HG03565 (cell line): ENCODE data around the gene MIP.
"Not testable (repeated sequence)": the region's sequence is repeated elsewhere in the genome, so short reads cannot be mapped to it uniquely, and the experiment has no call there.

ENCODE experiments used
- ATAC-seq: cut with Tn5 transposase; IDR thresholded peaks from one replicate; pipeline ENCODE4 v1.9.1; 2021; ENCODE audit warnings: mild to moderate bottlenecking, moderate library complexity; ENCODE audit not compliant: unreplicated experiment

The MIP gene

DNA sequence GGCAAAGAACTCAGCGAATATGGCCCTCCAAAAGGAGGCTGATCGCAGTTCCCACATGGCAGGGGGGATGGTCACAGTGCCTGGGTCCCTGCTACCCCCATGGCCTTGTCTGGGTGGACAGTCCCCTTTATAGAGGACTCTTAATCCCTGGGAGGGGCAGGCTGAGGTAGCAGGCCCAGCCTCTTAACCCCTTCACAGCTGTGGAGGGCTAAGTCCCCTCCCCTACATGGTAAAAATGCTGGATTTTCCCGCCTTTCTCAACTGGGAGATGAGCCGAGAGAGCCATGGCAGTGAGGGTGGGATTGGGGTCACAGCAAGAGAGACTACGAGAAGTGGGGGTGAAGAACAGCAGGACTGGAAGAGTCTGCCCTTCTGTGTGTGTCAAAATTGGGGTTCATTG lies at the start of gene MIP:
Gene MIP, minus strand, starts transcription at position 101 of the 400 bp plus-strand sequence. Its CDS starts 44 bp downstream, at position 57.
- ATAC-seq, result no peak

DNA sequence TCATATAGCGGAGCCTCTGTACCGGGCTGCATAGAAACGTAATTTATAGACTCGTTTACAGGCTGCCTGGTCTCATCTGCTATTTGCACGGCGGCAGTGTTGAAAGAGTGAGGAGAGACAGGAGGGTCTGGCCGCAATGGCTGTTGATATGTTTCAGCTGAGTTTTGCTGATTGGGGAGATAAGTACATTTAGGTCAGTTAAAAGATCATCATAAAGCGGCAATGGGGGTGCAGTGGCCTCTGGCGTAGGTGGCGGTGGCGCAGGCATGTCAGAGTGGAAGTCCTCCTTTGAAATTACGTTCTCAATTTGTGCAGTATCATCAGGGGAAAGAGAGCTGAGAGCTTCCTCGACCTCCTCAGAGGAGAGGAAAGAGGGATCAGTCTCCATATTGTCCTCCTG lies 45.4 kb upstream of the MIP start:
- not testable (repeated sequence) for ATAC-seq

DNA sequence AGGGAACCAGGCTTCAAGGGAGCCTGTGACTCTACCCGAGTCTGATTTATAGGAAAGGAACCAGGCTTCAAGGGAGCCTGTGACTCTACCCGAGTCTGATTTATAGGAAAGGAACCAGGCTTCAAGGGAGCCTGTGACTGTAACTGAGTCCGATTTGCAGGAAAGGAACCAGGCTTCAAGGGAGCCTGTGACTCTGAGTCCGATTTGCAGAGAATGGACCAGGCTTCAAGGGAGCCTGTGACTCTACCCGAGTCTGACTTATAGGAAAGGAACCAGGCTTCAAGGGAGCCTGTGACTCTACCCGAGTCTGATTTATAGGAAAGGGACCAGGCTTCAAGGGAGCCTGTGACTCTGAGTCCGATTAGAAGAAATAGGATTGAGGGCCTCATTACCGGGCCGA lies 45.0 kb upstream of the MIP start:
- not testable (repeated sequence) for ATAC-seq

DNA sequence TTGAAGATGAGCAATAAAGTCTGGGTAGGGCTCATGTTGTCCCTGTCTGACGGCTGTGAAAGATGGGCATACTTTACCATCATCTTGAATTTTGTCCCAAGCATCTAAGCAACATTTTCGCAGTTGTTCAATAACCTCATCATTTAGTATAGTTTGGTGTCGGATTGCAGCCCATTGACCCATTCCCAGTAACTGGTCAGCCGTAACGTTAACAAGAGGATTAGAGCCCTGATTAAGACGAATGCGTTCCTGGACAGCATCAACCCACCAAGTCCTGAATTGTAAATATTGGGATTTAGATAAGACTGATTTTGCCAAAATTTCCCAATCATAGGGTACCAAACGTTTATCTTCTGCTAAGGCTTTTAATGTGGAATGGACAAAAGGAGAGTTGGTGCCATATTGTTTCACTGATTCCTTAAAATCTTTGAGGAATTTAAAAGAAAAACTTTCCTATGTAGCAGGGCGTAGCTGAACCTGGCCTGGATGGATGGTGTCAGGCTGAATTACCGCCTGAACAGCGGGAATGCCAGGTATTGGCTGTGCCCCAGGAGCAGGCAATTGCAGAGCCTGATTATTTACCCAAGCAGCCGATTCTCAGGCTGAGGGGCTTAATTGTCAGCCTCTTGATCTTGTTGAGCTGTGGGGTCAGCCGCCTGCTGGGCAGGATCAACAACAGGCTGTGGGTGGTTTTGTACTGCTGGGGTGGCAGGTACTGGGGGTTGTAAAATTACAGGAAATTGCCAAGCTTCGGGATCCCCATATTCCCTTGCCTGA lies 43.9 kb upstream of the MIP start:
- not testable (repeated sequence) for ATAC-seq

DNA sequence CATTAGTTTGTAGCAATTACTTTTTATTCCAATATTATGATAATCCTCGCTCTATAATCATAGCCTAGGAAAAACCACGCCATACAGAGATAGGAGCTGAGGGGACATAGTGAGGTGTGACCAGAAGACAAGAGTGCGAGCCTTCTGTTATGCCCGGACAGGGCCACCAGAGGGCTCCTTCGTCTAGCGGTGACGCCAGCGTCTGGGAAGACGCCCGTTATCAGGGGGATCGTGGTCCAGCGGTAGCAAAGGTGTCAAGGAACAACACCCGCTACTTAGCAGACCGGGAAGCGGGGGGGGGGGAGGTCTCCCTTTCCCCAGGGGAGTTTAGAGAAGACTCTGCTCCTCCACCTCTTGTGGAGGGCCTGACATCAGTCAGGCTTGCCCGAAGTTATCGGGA lies 42.2 kb upstream of the MIP start:
- not testable (repeated sequence) for ATAC-seq

DNA sequence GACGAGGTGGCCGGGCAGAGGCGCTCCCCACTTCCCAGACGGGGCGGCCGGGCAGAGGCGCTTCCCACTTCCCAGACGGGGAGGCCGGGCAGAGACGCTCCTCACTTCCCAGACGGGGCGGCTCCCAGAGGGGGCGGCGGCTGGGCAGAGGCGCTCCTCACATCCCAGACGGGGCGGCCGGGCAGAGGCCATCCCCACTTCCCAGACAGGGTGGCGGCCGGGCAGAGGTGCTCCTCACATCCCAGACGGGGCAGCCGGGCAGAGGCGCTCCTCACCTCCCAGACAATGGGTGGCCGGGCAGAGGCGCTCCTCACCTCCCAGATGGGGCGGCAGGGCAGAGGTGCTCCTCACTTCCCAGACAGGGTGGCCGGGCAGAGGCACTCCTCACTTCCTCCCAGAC lies 40.0 kb upstream of the MIP start:
- not testable (repeated sequence) for ATAC-seq

DNA sequence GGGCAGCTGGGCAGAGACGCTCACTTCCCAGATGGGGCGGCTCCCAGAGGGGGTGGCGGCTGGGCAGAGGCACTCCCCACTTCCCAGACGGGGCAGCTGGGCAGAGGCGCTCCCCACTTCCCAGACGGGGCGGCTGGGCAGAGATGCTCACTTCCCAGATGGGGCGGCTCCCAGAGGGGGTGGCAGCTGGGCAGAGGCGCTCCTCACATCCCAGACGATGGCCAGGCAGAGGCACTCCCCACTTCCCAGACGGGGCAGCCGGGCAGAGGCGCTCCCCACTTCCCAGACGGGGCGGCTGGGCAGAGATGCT lies 39.6 kb upstream of the MIP start:
- ATAC-seq, result not testable (repeated sequence)

DNA sequence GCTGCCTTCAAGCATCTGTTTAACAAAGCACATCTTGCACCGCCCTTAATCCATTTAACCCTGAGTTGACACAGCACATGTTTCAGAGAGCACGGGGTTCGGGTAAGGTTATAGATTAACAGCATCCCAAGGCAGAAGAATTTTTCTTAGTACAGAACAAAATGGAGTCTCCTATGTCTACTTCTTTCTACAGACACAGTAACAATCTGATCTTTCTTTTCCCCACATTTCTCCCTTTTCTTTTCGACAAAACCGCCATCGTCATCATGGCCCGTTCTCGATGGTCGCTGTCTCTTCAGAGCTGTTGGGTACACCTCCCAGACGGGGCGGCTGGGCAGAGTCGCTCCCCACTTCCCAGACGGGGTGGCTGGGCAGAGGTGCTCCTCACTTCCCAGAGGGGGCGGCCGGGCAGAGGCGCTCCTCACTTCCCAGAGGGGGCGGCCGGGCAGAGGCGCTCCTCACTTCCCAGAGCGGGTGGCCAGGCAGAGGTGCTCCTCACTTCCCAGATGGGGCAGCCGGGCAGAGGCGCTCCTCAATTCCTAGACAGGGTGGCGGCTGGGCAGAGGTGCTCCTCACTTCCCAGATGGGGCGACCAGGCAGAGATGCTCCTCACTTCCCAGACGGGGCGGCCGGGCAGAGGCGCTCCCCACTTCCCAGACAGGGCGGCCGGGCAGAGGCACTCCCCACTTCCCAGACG lies 39.1 kb upstream of the MIP start:
- not testable (repeated sequence) for ATAC-seq

DNA sequence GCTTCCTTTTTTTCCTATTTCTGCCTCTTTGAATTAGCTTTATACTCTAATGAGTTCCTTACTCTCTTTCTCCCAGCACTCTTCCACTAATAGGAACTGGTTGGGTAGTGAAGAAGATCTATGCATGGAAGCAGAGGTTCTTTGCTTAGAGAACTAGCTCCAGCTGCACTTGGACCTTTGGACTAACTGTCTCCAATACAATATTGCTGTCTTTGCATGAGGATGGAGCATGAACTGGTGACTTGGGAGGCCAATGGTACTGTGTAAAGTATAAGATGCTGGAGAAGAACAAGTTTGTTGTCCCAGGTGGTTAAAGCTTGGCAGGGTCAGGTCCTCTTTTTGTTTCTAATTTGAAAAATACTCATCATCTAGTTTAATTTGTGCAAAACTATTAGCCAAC lies 35.9 kb upstream of the MIP start:
- no peak for ATAC-seq

DNA sequence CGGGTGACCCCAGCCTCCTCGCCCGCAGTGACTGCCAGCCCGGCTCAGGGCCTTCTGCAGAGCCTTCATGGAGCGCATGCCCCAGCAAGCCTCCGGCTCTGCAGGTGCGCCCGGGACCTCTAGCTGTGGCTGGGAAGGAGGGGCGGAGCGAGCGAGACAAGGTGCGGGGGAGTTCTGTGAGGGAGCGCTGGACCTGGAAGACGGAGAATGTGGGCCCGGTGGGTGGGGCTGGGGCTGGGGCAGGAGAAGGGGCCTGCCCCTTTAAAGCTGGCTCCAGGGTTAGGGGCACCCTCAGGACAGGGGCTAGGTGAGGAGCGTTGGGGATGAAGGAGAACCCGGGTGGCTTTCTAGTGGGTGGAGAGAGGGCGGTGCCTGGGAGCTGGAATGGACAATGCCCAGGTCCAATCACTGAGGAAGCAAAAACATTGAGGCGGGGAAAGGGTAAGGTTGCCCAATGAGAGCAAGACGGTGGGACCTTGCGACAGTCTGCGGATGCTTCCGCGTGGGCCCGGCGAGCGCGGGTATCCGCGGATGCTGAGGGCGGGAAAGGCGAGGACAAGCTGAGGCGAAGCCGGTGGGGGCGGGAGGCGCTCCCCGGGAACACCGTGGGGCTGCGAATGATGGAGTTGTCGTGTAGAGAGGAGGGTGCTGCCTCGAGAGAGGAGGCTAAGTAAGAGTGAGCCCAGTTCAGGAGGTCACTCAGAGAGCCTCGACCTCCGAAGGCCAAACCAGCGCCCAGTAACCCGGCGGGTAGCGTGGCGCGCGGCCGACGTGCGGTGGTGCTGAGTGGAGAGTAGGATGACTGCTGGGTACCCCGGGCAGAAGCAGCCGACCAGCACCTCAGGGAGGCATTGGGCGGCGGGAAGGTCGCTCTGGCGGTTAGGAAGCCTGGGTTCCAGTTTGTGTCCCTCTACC lies 33.8 kb upstream of the MIP start, which contains the start of gene GLS2:
Gene GLS2, minus strand, starts transcription at position 121 of the 915 bp plus-strand sequence. Its CDS starts 43 bp downstream, at position 78.
- peak; percentile 48 for ATAC-seq

DNA sequence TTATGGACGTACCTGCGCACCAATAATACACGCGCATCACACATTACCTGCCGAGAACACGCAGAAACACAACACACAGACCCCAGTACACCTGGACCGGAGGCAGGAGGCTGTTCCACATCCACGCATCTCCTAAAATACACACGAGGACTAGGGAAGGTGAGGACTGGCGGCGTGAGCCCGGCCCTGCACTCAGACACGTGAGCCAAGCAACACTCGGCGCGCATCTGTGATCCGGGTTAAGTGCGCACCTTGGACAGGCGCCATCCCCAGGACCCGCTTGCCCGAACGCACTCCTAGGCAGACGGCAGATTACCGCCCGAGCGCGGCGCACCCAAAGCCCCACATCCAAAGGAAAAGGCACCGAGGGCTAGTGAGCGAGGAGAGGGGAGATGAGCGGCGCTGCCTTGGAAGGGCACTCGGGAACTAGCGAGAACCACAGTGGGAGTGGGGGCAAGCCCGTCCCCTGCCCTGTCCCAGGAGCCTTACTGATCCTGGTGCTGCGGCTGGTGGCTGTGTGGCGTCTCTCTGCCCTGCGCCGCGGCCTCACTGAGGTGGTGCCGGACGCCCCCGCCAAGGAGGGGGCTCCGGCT lies 33.1 kb upstream of the MIP start:
- ATAC-seq, result no peak

DNA sequence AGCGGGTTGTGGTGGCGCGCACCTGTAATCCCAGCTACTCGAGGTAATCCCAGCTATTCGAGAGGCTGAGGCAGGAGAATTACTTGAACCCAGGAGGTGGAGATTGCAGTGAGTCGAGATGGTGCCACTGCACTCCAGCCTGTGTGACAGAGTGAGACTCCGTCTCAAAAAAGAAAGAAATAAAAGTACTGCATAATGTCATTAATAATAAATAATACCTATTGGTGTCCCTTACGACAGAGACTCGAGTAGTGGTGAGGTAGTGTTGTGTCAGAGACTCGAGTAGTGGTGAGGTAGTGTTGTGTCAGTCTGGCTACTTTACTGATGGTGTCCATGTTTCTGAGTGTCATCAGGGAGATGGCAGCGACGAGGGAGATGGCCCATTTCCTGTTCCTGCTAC lies 32.2 kb upstream of the MIP start:
- ATAC-seq, result no peak

DNA sequence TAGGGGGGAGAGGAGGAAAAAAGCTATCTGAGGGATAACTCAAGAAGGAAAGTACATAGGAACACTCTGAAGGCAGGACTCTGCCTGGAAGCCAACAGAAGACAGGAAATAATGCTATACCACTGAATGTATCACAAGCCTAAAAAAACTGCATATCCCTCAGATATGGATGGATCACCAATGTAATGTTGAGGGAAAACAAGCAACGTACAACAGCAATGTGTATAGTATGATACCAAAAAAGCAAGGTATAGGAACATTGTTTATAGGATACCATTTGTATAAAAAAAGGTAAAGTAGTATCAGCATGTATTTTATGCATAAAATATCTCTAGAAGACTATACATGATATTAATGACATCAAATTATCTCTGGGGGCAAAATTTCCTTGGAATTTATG lies 30.1 kb upstream of the MIP start:
- ATAC-seq, result no peak

DNA sequence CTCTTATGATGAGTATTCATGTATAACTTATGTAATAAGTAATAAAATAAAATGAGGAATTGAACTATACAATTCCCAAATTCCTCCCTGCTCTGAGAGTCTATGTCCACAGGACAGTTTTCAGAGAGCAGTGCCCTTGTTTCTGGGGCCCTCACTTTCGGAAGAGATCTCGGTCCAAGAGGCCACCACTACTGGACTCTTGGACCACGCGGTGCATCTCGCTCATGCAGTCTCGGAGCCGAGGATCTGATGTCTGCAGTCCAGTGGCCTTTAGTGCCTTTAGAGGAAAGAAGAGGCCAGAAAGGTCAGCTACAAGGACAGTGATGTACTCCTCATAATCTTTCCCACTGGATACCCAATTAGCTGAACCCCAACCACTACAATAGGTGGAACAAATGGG lies 25.2 kb upstream of the MIP start:
- no peak for ATAC-seq

DNA sequence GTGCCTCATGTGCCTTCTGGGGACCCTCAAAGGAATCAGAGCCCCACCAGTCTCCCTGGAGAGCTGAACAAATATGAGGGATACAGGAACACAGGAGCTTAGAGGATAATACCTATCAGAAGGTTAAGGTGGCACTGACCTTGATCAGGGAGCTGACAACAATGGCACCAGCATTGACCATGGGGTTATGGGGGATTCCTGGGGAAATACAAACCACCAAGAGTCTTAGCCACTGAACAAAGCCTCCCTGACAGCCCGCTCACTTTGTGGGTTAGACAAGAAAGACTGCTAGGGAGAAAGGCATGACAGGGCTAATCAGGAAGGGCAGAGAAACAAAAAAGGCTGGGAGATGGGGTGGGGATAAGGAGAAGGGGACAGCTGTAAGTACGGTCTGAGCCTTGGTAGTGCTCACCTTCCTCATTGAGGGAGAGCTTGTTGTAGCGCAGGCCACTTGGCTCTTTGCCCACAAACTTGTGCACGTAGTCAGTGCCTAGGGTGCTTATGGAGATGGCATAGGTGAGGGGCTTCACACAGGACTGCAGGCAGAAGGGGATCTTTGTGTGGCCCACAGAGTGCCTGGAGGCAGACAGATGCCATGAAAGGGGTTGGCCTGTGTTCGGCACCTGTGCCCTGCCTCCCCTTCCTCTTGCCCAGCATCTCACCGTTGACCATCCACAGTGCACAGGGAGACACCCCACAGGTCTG lies 23.2 kb upstream of the MIP start:
- no peak for ATAC-seq

DNA sequence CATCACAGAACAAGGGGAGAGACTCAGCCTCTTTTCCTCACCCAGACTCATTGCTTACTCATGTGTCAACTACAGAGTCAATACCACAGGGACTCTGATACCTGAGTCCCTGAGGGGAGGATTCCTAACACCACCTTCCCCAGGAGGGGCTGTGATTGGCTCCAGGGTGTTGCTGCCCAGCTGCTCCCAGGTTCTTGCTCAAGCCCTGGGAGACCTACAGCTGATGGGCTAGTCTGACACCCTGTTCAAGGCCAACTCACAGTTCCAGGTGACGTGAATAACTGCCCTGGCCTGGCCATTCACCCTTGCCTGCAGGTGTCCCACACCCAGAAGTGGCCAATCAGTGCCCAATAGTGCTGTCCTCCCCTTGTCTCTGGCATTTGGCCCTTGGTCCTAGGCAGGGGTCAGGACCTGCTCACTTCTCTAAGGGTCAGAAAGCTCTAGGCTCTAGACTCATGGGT lies 22.5 kb upstream of the MIP start:
- no peak for ATAC-seq

DNA sequence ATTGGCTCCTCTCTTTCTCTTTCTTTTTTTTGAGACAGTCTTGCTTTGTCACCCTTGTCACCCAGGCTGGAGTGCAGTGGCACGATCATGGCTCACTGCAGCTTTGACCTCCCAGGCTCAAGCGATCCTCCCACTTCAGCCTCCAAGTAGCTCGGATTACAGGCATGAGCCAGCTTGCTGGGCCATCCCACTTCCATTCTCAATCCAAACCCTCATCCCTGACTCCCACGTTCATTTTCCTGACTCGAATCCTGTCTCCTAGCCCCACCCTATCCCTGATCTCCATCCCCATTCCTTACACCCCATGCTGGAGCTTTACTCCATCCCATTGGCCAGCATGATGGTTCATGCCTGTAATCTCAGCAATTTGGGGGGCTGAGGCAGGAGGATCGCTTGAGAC lies 21.7 kb upstream of the MIP start:
- no peak for ATAC-seq

DNA sequence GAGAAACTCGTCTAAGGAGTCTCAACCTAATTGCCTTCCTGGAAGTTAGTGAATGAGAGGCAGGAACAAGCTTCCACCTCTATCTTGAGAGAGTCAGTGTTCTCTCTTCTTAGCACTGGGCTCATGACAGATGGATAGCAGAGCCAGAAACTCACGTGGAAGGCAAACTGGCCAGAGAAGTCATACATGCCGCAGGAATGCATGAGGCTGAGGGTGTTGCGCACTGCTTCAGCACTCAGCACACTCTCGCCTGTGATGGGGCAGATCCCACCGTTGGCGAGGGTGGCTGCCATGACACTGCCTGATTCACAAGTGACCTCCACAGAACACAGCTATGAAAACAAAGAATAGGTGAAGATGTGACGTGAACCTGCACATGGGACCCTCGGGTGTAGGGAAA lies 19.9 kb upstream of the MIP start:
- no peak for ATAC-seq

DNA sequence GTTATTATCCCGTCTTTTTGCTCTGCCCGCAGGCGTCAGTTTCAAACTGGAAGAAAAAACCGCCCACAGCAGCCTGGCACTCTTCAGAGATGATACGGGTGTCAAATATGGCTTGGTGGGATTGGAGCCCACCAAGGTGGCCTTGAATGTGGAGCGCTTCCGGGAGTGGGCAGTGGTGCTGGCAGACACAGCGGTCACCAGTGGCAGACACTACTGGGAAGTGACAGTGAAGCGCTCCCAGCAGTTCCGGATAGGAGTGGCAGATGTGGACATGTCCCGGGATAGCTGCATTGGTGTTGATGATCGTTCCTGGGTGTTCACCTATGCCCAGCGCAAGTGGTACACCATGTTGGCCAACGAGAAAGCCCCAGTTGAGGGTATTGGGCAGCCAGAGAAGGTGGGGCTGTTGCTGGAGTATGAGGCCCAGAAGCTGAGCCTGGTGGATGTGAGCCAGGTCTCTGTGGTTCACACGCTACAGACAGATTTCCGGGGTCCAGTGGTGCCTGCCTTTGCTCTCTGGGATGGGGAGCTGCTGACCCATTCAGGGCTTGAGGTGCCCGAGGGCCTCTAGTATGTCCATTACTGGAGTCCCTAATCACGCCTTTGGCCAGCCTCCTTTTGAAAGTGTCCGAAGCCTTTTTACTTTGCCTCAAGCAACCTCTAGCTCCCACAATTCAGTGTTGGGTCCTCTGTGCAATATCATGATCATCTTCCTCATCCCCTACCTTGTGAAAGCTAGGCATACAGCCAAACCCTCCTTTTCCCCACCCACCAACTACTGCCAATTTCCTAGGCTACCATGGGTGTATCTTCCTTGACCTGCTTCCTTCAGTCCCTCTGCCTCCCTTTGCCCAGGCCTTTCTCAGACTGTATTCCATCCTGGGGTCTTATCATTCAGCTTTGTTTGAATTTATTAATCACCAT lies 14.8 kb upstream of the MIP start:
- no peak for ATAC-seq
